Uterus (tissue), 4 donors: Measurements from ENCODE around the gene PPP2R5A. TPM values are rescaled to one million over a fixed set of nuclear protein-coding genes. Genes with fewer than 3 reads are reported as not detected.
"Not testable (repeated sequence)": the region's sequence is repeated elsewhere in the genome, so short reads cannot be mapped to it uniquely, and the experiment has no call there.

Experiments used
- DNase-seq, 2 donors: peaks; one replicate each; pipeline ENCODE4 v3.0.0-alpha.2; 2019 to 2020
- H3K27ac ChIP-seq, 2 donors: fragments of 200-600 bp; sonication (generic); 1 replicate in 1 of 2; 2 replicates in 1 of 2; pipeline ENCODE4 v1.5.1; 2016 to 2018
- H3K27me3 ChIP-seq, 2 donors: fragments of 200-600 bp; sonication (generic); one replicate each; pipeline ENCODE4 v1.5.1; 2018 to 2019; ENCODE audit warnings: control low read depth in 1 of 2
- H3K36me3 ChIP-seq, 2 donors: fragments of 200-600 bp; sonication (generic); one replicate each; pipeline ENCODE4 v1.5.1; 2019; ENCODE audit warnings: control low read depth in 1 of 2
- H3K4me1 ChIP-seq, 2 donors: fragments of 200-600 bp; sonication (generic); one replicate each; pipeline ENCODE4 v1.5.1; 2018 to 2019; ENCODE audit warnings: control low read depth in 1 of 2
- H3K4me3 ChIP-seq, 2 donors: fragments of 200-600 bp; sonication (generic); 1 replicate in 1 of 2; 2 replicates in 1 of 2; pipeline ENCODE4 v1.5.1; 2018 to 2019; ENCODE audit warnings: mild to moderate bottlenecking in 1 of 2
- H3K9me3 ChIP-seq, 2 donors: fragments of 200-600 bp; sonication (generic); one replicate each; pipeline ENCODE4 v1.5.1; 2019; ENCODE audit warnings: control low read depth in 1 of 2
- CTCF ChIP-seq, 4 experiments: fragments of 200-600 bp in 2 of 4; fragments of 450-650 bp in 2 of 4; sonication (generic) in 2 of 4; IDR thresholded peaks; one replicate each; pipeline ENCODE4 v1.5.1; 2016 to 2019; ENCODE audit warnings: antibody characterized with exemption in 4 of 4, mild to moderate bottlenecking in 2 of 4, moderate library complexity in 1 of 4
- POLR2A ChIP-seq, 2 donors: fragments of 450-650 bp; IDR thresholded peaks; one replicate each; pipeline ENCODE4 v1.6.1; 2016; ENCODE audit warnings: antibody characterized with exemption in 2 of 2, mild to moderate bottlenecking in 1 of 2, moderate library complexity in 1 of 2
- intact Hi-C: fragments of 100-400 bp; cut with DNase I; formaldehyde crosslinking; loops from one replicate; pipeline ENCODE4 v1.15.1; 2023; ENCODE audit warnings: low total_unique reads
- total RNA-seq, 4 donors: library from RNA; depleted of rRNA in 3 of 4; stranded (reverse); fragments of >200 nt in 3 of 4; gene quantifications; one replicate each; pipeline versions ENCODE4 v1.1.0 to v1.2.4, GENCODE V29; 2014 to 2023
- donor health status: DM: yes; HTN: yes; CAD: no.

PPP2R5A gene
- total RNA-seq, 4 donors from 2014 or later = 14.9 to 44.4 (median 34.6) TPM

GRCh38 chr1:212381397-212382035 lies 96.3 kb downstream of the PPP2R5A start:
- intact Hi-C loops = no loop called here
- Histone ChIP-seq H3K36me3 (no peaks in the 10 kb centered on the region), H3K27ac (no peak overlapping the region), H3K9me3 (no peaks in the 10 kb centered on the region), H3K27me3 (no peaks in the 10 kb centered on the region), H3K4me1 (no peaks in the 10 kb centered on the region), H3K4me3 (no peak overlapping the region)
- TF ChIP-seq POLR2A (IDR thresholded peaks at IDR 0.05) (no peak), CTCF (IDR thresholded peaks at IDR 0.05) (no peak)
- DNase-seq = no peak

DNA sequence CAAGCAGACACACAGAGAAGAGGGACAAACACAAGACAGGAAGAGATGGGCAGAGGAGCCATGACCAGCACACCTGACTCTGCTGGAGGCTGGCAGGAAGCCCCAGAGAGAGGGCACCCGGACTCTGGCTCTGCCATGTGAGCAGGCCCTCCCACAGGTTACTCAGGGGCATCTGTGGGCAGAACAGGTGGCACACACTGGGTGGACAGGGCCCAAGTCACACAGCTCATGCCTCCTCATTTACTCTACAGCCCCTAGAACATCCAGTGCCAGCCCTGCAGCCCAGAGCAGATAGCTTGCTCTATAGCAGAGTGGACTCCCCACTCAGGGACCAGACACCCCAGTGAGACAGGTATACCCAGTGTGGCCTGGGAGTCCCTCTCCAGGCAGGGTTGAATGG lies 100.8 kb downstream of the PPP2R5A start:
- H3K4me3 ChIP-seq = no peak overlapping the region
- no peak overlapping the region for H3K27ac ChIP-seq
- H3K36me3 ChIP-seq = no peaks in the 10 kb centered on the region
- intact Hi-C loops = no loop called here
- no peak for DNase-seq
- no peaks in the 10 kb centered on the region for H3K9me3 ChIP-seq
- no peak for TF ChIP-seq CTCF (IDR thresholded peaks at IDR 0.05)
- TF ChIP-seq POLR2A (IDR thresholded peaks at IDR 0.05) = no peak
- no peaks in the 10 kb centered on the region for H3K4me1 ChIP-seq
- no peaks in the 10 kb centered on the region for H3K27me3 ChIP-seq

DNA sequence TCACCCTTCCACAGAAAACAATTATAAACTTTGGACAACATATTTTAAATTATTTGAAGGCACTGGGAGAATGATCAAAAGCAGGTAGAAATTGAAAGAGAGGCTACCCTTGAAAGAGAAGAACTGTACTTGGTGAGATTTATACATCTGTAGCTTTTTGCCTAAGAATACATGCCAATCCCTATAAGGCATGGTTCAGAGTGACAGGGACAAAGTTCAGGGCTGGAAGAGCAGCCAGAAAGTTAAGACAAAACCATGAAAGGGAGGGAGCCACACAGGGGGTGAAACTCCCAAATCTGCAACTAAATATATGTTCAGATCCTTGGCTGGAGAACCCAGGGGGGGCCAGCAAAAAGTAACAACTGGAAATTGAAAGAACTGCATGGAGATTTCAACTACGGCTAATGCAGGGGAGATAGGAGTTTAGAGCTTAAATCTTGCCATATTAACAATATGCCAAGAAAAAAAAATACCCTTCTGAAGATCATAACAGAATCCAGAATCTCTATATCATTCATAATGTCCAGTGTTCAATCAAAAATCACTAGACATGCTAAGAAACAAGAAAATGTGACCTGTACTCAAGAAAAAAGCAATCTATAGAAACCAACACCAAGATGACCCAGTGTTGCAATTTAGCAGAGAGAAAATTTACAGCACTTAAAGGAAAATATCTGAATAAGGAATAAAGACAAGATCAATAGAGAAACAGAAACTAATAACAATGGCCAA lies 103.9 kb downstream of the PPP2R5A start:
- Histone ChIP-seq H3K4me1 (no peaks in the 10 kb centered on the region), H3K9me3 (no peaks in the 10 kb centered on the region), H3K27ac (no peak overlapping the region), H3K36me3 (no peaks in the 10 kb centered on the region), H3K27me3 (no peaks in the 10 kb centered on the region), H3K4me3 (no peak overlapping the region)
- TF ChIP-seq POLR2A (IDR thresholded peaks at IDR 0.05) (no peak), CTCF (IDR thresholded peaks at IDR 0.05) (no peak)
- intact Hi-C loops = no loop called here
- DNase-seq = no peak

DNA sequence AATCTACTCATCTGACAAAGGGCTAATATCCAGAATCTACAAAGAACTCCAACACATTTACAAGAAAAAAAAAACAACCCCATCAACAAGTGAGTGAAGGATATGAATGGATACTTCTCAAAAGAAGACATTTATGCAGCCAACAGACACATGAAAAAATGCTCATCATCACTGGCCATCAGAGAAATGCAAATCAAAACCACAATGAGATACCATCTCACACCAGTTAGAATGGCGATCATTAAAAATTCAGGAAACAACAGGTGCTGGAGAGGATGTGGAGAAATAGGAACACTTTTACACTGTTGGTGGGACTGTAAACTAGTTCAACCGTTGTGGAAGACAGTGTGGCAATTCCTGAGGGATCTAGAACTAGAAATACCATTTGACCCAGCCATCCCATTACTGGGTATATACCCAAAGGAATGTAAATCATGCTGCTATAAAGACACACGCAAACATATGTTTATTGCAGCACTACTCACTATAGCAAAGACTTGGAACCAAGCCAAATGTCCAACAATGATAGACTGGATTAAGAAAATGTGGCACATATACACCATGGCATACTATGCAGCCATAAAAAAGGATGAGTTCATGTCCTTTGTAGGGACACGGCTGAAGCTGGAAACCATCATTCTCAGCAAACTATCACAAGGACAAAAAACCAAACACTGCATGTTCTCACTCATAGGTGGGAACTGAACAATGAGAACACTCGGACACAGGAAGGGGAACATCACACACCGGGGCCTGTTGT lies 110.6 kb downstream of the PPP2R5A start:
- DNase-seq, H3K27me3 ChIP-seq, intact Hi-C loops, H3K27ac ChIP-seq, H3K4me1 ChIP-seq, H3K4me3 ChIP-seq, H3K36me3 ChIP-seq, H3K9me3 ChIP-seq: not testable (repeated sequence)

GRCh38 chr1:212396638-212397037 lies 111.4 kb downstream of the PPP2R5A start:
- H3K27ac ChIP-seq = no peak overlapping the region
- no peak for TF ChIP-seq CTCF (IDR thresholded peaks at IDR 0.05)
- no peak for TF ChIP-seq POLR2A (IDR thresholded peaks at IDR 0.05)

More at GRCh38 chr1:212396638-212397037, 111.4 kb downstream of the PPP2R5A start:
- DNase-seq = no peak
- Histone ChIP-seq H3K4me1 (no peaks in the 10 kb centered on the region), H3K4me3 (no peak overlapping the region), H3K9me3 (peaks cover 0 to 5% of the 10 kb centered on the region in 2 donors), H3K36me3 (no peaks in the 10 kb centered on the region), H3K27me3 (no peaks in the 10 kb centered on the region)
- intact Hi-C loops = no loop called here
